Neural cell (in vitro differentiated cells): Measurements from ENCODE around the gene ZC3H15. TPM values are rescaled to one million over a fixed set of nuclear protein-coding genes. Genes with fewer than 3 reads are reported as not detected.

Experiments
- H2AFZ ChIP-seq: fragments of 200-600, 300-800 bp; sonication (generic), shearing (Covaris generic); 2 replicates; pipeline ENCODE4 v1.6.0; 2014; ENCODE audit warnings: low read depth, mild to moderate bottlenecking, antibody characterized with exemption, low read length, moderate library complexity
- H3F3A ChIP-seq: fragments of 200-600 bp; shearing (Covaris generic); 2 replicates; pipeline ENCODE4 v1.6.1; 2016; ENCODE audit warnings: mild to moderate bottlenecking, moderate library complexity, mixed read lengths, antibody characterized with exemption, low read length; ENCODE audit not compliant: insufficient read depth, poor library complexity, severe bottlenecking
- H3K27ac ChIP-seq: fragments of 200-600, 300-800 bp; sonication (generic), shearing (Covaris generic); 2 replicates; pipeline ENCODE4 v1.5.1; 2014; ENCODE audit warnings: mild to moderate bottlenecking, low read length, moderate library complexity
- H3K27me3 ChIP-seq: fragments of 300-800, 200-600 bp; sonication (generic), shearing (Covaris generic); 2 replicates; pipeline ENCODE4 v1.6.0; 2014; ENCODE audit warnings: mild to moderate bottlenecking, low read depth, low read length, moderate library complexity; ENCODE audit not compliant: insufficient read depth
- H3K36me3 ChIP-seq: fragments of 300-800, 200-600 bp; sonication (generic), shearing (Covaris generic); 2 replicates; pipeline ENCODE4 v1.5.1; 2014; ENCODE audit warnings: mild to moderate bottlenecking, antibody characterized with exemption, low read length, moderate library complexity; ENCODE audit not compliant: insufficient read depth
- H3K4me2 ChIP-seq: fragments of 300-800, 200-600 bp; sonication (generic), shearing (Covaris generic); 2 replicates; pipeline ENCODE4 v1.6.0; 2014; ENCODE audit warnings: mild to moderate bottlenecking, low read length
- H3K4me3 ChIP-seq: fragments of 300-800, 200-600 bp; sonication (generic), shearing (Covaris generic); 2 replicates; pipeline ENCODE4 v1.5.1; 2014; ENCODE audit warnings: mild to moderate bottlenecking, low read length, moderate library complexity
- H3K79me2 ChIP-seq: fragments of 200-600 bp; shearing (Covaris generic); replicated peaks from 2 replicates; pipeline ENCODE4 v1.6.0; 2014; ENCODE audit warnings: mild to moderate bottlenecking, low read length, moderate library complexity; ENCODE audit not compliant: insufficient read depth
- H3K9ac ChIP-seq: fragments of 300-800, 200-600 bp; sonication (generic), shearing (Covaris generic); 2 replicates; pipeline ENCODE4 v1.6.1; 2016; ENCODE audit warnings: mild to moderate bottlenecking, low read length, mixed read lengths
- H3K9me2 ChIP-seq: fragments of 200-600 bp; shearing (Covaris generic); 2 replicates; pipeline ENCODE4 v1.6.1; 2016; ENCODE audit warnings: mild to moderate bottlenecking, low read length, mixed read lengths; ENCODE audit not compliant: insufficient read depth
- H3K9me3 ChIP-seq: fragments of 200-600, 300-800 bp; sonication (generic), shearing (Covaris generic); 2 replicates; pipeline ENCODE4 v1.6.1; 2016; ENCODE audit warnings: mild to moderate bottlenecking, mixed run types, low read length, moderate library complexity, mixed read lengths
- H4K20me1 ChIP-seq: fragments of 200-600 bp; shearing (Covaris generic); 2 replicates; pipeline ENCODE4 v1.6.1; 2016; ENCODE audit warnings: mild to moderate bottlenecking, mixed run types; ENCODE audit not compliant: insufficient read depth
- CTCF ChIP-seq: fragments of 450-650 bp; IDR thresholded peaks from 2 replicates; pipeline ENCODE4 v1.5.1; 2014; ENCODE audit warnings: antibody characterized with exemption, mild to moderate bottlenecking, moderate library complexity; ENCODE audit not compliant: poor library complexity, severe bottlenecking
- EP300 ChIP-seq: fragments of 450-650 bp; conservative IDR thresholded peaks from 2 replicates; pipeline ENCODE4 v1.6.1; 2014; ENCODE audit warnings: antibody characterized with exemption, mild to moderate bottlenecking, moderate library complexity; ENCODE audit not compliant: poor library complexity, severe bottlenecking
- EZH2 ChIP-seq: fragments of 200-600, 300-800 bp; shearing (Covaris generic), sonication (generic); IDR thresholded peaks from 2 replicates; pipeline ENCODE4 v1.6.1; 2014; ENCODE audit warnings: antibody characterized with exemption, low read length, borderline replicate concordance, mild to moderate bottlenecking; ENCODE audit not compliant: insufficient read depth, poor library complexity, severe bottlenecking
- MXI1 ChIP-seq: fragments of 450-650 bp; conservative IDR thresholded peaks from 2 replicates; pipeline ENCODE4 v1.6.1; 2014; ENCODE audit warnings: antibody characterized with exemption, mild to moderate bottlenecking; ENCODE audit not compliant: poor library complexity, severe bottlenecking
- POLR2AphosphoS5 ChIP-seq: IDR thresholded peaks from 2 replicates; pipeline ENCODE4 v1.6.1; 2012
- RAD21 ChIP-seq: fragments of 450-650 bp; conservative IDR thresholded peaks from 2 replicates; pipeline ENCODE4 v1.6.1; 2014; ENCODE audit warnings: antibody characterized with exemption, mild to moderate bottlenecking, moderate library complexity
- REST ChIP-seq: IDR thresholded peaks from 2 replicates; pipeline ENCODE4 v1.6.1; 2012; ENCODE audit warnings: borderline replicate concordance
- SMC3 ChIP-seq: fragments of 450-650 bp; conservative IDR thresholded peaks from 2 replicates; pipeline ENCODE4 v1.6.1; 2014; ENCODE audit warnings: antibody characterized with exemption, mild to moderate bottlenecking, moderate library complexity; ENCODE audit not compliant: poor library complexity
- TAF1 ChIP-seq: IDR thresholded peaks from 2 replicates; pipeline ENCODE4 v1.6.1; 2012; ENCODE audit warnings: low read depth
- polyA plus RNA-seq: library from polyadenylated mRNA; depleted of rRNA; stranded (reverse); fragments of >200 nt; gene quantifications from 2 replicates; pipeline ENCODE4 v1.2.3, GENCODE V29; 2014

ZC3H15 gene
- polyA plus RNA-seq, 1 donor from 2014 or later = 149 TPM

- no peaks in the 10 kb centered on the region for H4K20me1 ChIP-seq
- no peaks in the 10 kb centered on the region for H3F3A ChIP-seq
- H3K9me3 ChIP-seq = no peaks in the 10 kb centered on the region
- no peaks in the 10 kb centered on the region for H3K27me3 ChIP-seq
- H2AFZ ChIP-seq = no peak overlapping the region
- no peaks in the 10 kb centered on the region for H3K9me2 ChIP-seq
- H3K36me3 ChIP-seq = no peaks in the 10 kb centered on the region
- no peak for TF ChIP-seq CTCF
- TF ChIP-seq TAF1 = no peak
- TF ChIP-seq SMC3 = no peak
- no peak overlapping the region for H3K27ac ChIP-seq
- no peak overlapping the region for H3K4me2 ChIP-seq
- no peaks in the 10 kb centered on the region for H3K79me2 ChIP-seq
- H3K9ac ChIP-seq = no peak overlapping the region
- no peak overlapping the region for H3K4me3 ChIP-seq
Measured at GRCh38 chr2:186551323-186552050, 65.4 kb downstream of the ZC3H15 start.

GRCh38 chr2:186554429-186554828 lies 68.4 kb downstream of the ZC3H15 start:
- H3K27ac ChIP-seq = no peak overlapping the region
- H4K20me1 ChIP-seq = no peaks in the 10 kb centered on the region
- H3K27me3 ChIP-seq = no peaks in the 10 kb centered on the region
- H3K4me2 ChIP-seq = no peak overlapping the region
- H3K4me3 ChIP-seq = no peak overlapping the region
- H3K9me3 ChIP-seq = no peaks in the 10 kb centered on the region
- no peaks in the 10 kb centered on the region for H3F3A ChIP-seq
- H3K9ac ChIP-seq = no peak overlapping the region
- no peaks in the 10 kb centered on the region for H3K79me2 ChIP-seq
- H3K36me3 ChIP-seq = no peaks in the 10 kb centered on the region
- TF ChIP-seq MXI1 (no peak), SMC3 (no peak), REST (no peak), RAD21 (no peak), CTCF (no peak), POLR2AphosphoS5 (no peak), EP300 (no peak), TAF1 (no peak), EZH2 (no peak)
- H3K9me2 ChIP-seq = no peaks in the 10 kb centered on the region
- H2AFZ ChIP-seq = no peak overlapping the region
